Measurements from ENCODE around the gene CUEDC1.
A peak's percentile ranks its signal among the peaks of the same experiment; 100 is the strongest.

CUEDC1 gene

DNA sequence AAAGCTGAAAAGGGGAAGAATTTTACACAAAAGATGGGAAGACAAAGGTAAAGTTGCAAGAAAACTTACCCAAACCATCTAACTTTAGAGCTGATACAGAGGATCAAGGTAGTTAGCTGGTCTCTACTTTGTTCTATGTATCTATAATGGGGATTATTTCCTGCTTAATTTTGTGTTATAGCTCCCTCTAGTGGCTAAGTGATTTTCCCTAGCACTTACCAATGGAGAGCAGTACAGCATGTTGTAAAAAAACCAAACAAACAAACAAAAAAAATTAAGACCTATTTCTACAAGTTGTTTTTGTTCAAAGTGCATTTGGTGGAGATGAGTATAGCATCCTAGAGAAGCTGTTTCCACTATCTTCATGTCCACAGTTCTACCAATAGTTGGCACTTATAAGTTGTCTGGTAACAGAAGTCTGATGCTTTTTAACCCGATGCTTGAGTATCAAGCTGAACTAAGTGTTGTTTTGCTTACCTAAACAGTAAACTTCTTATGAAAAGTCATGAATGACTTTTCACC is 44.3 kb upstream of the CUEDC1 start:
- TF ChIP-seq, protein P1, sequence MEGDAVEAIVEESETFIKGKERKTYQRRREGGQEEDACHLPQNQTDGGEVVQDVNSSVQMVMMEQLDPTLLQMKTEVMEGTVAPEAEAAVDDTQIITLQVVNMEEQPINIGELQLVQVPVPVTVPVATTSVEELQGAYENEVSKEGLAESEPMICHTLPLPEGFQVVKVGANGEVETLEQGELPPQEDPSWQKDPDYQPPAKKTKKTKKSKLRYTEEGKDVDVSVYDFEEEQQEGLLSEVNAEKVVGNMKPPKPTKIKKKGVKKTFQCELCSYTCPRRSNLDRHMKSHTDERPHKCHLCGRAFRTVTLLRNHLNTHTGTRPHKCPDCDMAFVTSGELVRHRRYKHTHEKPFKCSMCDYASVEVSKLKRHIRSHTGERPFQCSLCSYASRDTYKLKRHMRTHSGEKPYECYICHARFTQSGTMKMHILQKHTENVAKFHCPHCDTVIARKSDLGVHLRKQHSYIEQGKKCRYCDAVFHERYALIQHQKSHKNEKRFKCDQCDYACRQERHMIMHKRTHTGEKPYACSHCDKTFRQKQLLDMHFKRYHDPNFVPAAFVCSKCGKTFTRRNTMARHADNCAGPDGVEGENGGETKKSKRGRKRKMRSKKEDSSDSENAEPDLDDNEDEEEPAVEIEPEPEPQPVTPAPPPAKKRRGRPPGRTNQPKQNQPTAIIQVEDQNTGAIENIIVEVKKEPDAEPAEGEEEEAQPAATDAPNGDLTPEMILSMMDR (IDR thresholded peaks at IDR 0.05; ENCODE audit: control insufficient read depth, insufficient read depth, low read depth, low read length, missing control alignments): peak; percentile 72
- H3K4me3 ChIP-seq (ENCODE audit: control insufficient read depth, low read depth, low read length): no peak overlapping the region
- peak; percentile 42 for DNase-seq (ENCODE audit: low read depth)

DNA sequence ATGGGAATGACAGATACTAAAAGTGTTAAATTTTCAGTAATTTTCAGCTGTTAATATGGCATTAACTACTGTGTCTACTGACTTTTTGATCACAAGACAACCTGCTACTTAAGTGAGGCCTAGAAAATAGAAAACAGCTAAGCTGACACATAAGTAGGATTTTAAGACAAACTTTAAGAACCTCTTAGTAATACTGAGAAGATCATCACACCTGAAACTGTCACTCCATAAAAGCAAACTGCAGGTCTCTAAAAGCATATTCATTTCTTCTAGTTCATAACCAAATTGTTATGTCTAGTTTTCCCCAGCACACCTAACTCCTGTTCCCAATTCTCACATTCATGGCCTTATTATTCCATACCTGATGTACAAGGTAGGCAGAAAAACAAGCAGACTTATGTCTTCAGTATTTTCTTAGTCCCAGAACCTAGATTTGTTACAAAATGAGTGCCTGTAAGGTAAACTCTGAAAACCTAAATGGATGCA is 43.8 kb upstream of the CUEDC1 start:
- no peak overlapping the region for H3K4me3 ChIP-seq (ENCODE audit: control insufficient read depth, low read depth, low read length)
- no peak for DNase-seq (ENCODE audit: low read depth)
- TF ChIP-seq, protein P1 (IDR thresholded peaks at IDR 0.05; ENCODE audit: control insufficient read depth, insufficient read depth, low read depth, low read length, missing control alignments): no peak

DNA sequence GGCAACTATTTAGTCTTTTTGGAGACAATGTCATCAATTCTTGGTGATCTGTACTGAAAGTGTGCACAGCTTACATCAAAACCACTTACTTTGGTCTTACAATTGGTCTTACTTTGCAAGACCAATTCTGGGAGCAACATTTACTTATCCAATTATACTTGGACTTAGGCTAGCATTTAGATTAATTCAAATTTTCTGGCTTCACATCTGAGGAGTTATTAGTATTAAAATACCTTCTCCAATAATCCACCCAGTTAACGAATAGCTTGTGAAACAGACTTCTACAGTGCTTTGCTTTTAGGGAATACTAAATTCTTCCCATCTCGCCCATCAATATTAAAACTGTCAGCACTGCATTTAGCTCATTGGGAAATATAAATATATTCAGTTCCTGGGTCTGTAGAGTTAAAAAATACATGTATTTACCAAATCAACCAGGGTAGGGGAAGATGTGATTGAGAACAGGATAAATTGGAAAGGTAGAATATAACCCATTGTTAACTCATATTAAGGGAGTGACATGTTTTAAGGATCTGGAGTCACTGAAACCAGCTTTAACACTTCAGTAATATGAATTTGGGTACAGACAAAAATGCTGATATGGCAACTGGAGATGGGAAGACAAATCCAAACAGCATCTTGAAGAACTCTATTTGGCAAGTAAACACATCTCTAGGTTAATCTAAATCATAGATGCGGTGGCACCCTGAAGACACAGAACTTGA is 42.0 kb upstream of the CUEDC1 start:
- TF ChIP-seq, protein P1 (IDR thresholded peaks at IDR 0.05; ENCODE audit: control insufficient read depth, insufficient read depth, low read depth, low read length, missing control alignments): no peak
- no peak overlapping the region for H3K4me3 ChIP-seq (ENCODE audit: control insufficient read depth, low read depth, low read length)
- no peak for DNase-seq (ENCODE audit: low read depth)

DNA sequence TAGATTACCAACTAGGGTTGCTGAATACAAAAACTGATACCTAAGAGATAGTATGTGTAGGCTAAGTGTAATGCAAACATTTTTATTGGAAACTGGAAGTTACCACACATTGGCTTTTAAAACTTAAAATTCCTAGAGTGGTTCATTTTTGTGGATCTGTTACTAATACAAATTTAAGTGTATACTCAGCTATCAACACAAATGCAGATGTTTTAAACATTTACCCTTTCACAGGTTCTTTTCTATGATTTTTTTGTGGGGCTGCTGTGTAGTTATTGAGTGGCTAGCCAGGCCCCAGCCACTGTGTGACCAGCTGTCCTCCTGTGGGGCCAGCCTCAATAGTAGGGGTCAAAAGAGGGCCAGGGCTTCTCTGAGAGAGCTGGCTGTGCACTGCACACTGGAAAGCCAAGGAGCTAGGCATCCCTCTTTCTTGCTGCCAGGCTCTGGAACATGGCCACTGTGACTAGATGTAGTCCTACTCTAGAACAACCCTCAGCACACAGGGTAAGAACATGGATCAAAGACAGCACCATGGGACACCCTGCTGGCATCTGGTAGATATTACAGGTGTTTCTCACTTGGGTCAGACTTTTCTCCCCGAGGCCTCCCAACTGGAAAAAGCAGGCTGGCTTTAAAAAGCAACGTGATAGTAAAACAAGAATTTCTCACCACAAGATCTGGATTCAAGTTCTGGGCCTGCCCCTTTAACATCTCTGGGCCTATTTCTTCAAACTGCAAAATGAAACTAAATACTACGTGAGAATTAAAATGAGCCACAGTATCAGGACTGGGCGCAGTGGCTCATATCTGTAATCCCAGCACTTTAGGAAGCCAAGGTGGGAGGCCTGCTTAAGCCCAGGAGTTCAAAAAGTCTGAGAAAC is 40.1 kb upstream of the CUEDC1 start:
- TF ChIP-seq, protein P1 (IDR thresholded peaks at IDR 0.05; ENCODE audit: control insufficient read depth, insufficient read depth, low read depth, low read length, missing control alignments): peak; percentile 71
- DNase-seq (ENCODE audit: low read depth): peak; percentile 55
- H3K4me3 ChIP-seq (ENCODE audit: control insufficient read depth, low read depth, low read length): no peak overlapping the region

DNA sequence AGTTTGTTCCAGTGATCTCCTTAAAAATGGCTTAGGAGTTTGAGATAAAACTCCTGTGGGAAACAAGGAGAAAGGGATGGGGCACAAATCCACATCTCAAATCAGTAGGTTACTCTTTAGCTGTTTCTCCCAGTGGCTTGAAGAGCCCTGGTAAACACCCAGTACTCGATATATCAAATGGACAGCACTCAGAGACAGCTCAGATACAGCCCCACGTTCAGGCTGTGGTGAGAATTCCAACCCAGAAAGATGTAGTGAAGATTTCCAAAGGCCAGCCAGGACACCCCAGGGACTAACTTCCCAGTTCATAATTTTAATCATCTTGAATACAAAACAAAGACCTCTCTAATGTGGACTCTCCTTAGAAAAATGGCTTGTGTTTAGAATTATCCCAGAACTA is 39.2 kb upstream of the CUEDC1 start:
- TF ChIP-seq, protein P1 (IDR thresholded peaks at IDR 0.05; ENCODE audit: control insufficient read depth, insufficient read depth, low read depth, low read length, missing control alignments): no peak

DNA sequence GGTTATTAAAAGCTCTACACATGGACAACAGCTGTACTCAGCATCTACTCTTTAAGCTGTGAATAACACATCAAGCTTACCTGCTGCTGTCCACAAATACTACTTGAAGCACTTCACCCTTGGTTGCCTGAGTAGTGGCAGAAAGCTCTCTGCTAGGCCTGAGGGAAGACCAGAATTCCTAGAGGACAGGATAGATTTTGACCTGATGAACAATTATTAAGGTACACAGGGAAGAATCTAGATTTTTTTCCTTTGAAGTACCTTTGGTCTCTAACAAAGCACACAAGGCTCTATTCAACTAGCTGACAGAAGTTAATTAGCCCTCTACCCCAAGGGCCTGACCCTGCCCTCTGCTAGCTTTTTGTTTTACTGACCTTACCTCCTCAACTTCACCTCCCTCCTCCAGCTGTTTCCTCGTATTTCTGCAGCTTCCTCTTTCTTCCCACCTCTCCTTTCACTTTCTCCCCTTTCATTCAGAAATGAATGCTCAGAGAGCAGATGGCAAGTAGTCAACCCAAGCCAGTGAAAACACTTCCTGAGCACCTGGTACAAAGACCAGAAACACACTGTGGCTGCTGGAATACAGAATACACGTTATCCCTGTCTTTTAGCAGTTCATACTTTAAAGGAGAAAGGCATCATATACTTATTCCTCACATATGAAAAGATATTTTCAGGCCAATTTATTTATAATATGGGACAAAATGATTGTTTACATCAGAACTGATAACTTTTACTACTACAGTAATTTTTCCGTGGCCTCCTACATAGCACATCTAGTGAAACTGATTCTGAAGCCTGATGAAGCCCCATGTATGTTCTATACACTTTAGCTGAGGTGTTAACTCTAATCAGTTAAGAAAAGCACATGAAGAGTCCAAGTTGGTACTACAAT is 38.5 kb upstream of the CUEDC1 start:
- TF ChIP-seq, protein P1 (IDR thresholded peaks at IDR 0.05; ENCODE audit: control insufficient read depth, insufficient read depth, low read depth, low read length, missing control alignments): no peak
- DNase-seq (ENCODE audit: low read depth): no peak

More for the DNA sequence above, 39.2 kb upstream of the CUEDC1 start:
- no peak for DNase-seq (ENCODE audit: low read depth)
- no peak overlapping the region for H3K4me3 ChIP-seq (ENCODE audit: control insufficient read depth, low read depth, low read length)

More for the DNA sequence above, 38.5 kb upstream of the CUEDC1 start:
- H3K4me3 ChIP-seq (ENCODE audit: control insufficient read depth, low read depth, low read length): no peak overlapping the region

Data from AG09309 (cell line).